ENCODE results near the gene TBC1D2B. TPM values are rescaled to one million over a fixed set of nuclear protein-coding genes. Genes with fewer than 3 reads are reported as not detected.

The TBC1D2B gene
- total and polyA plus RNA-seq, 2 donors (not counting 3 experiments of a cell fraction or from before 2014, with no cell fraction given), result 30.8 to 46.1 TPM

DNA sequence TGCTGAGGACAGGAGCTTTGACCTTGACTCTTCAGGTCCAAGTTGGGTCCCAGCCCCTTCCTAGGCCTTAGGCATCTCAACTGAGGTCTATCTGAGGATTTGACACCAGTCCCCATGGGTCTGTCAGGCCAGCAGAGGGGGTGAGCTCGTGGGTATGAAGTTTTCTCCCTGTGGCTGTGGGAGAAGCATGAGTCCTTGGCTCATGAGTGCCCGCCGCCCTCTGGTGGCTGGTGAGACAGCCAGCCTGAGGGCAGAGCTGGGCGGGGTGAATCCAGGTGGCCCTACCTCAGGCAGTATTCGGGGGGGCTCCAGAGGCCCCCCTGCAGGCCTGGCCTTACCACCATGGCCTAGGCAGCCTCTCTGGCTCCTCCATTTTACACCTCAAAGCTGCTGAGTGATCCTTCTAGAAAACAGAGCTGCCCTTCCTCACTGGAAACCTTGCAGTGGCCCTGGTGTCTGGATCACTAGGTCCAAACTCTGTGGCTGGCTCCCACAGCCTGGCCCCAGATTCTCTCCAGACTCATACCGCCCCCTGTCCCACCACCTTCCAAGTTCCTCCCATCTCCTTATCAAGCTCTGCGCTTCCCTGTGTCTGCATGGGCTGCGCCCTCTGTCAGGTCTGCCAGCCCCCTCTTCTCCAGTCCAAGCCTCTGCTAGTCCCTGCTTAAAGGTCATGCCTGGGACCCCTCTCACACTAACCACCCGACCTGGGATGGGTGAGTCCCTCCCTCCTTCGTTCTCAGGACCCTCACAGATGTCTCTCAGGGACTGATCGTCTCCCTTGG lies 31.0 kb upstream of the TBC1D2B start:
- no TSS peak for BruUV-seq (replicated peaks)
- POLR2A ChIA-PET, result interaction anchor here (1.1 kb wide), 1 partner anchor 103 kb away, joined by 3 read pairs; no protein-coding TSS in a partner anchor
- no peaks in the 10 kb centered on the region for H4K20me1 ChIP-seq (replicated peaks; ENCODE audit: control insufficient read depth, extremely low read depth, insufficient read depth, low read length)
- no peak overlapping the region for H3K4me3 ChIP-seq (replicated peaks in 1 of 3; ENCODE audit: insufficient read depth in 1 of 3, low read depth in 1 of 3, low read length in 3 of 3)
- dilution Hi-C loops (cut with MboI; ENCODE audit: extremely low pct_ligation_motif_present, low sequenced_read_pairs), result no loop called here
- H3K9ac ChIP-seq (replicated peaks; ENCODE audit: extremely low read depth, insufficient read depth, low read length), result no peak overlapping the region
- FAIRE-seq (peak; percentile 89), DNase-seq (ENCODE audit: low read depth, low spot score) (peak; percentile 82)
- H3K9me3 ChIP-seq (replicated peaks; ENCODE audit: control insufficient read depth, insufficient read depth, low read length), result no peaks in the 10 kb centered on the region
- H3K9me1 ChIP-seq (replicated peaks; ENCODE audit: control insufficient read depth, extremely low read depth, insufficient read depth, low read length), result no peaks in the 10 kb centered on the region
- no peak overlapping the region for H3K27ac ChIP-seq (ENCODE audit: insufficient read depth, low read depth, low read length)
- no peak overlapping the region for H2AFZ ChIP-seq (ENCODE audit: low read depth, low read length)
- H3K4me1 ChIP-seq (ENCODE audit: control insufficient read depth, extremely low read depth, insufficient read depth, low read length), result peaks cover 16% of the 10 kb centered on the region
- no peaks in the 10 kb centered on the region for H3K27me3 ChIP-seq (ENCODE audit: control insufficient read depth in 2 of 2, insufficient read depth in 2 of 2, low read length in 2 of 2)
- TF ChIP-seq, protein P1, sequence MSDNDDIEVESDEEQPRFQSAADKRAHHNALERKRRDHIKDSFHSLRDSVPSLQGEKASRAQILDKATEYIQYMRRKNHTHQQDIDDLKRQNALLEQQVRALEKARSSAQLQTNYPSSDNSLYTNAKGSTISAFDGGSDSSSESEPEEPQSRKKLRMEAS (IDR thresholded peaks at IDR 0.05; ENCODE audit: insufficient read depth, insufficient read length), result peak; percentile 28
- TF ChIP-seq FOS (IDR thresholded peaks at IDR 0.05; ENCODE audit: borderline replicate concordance, insufficient read depth, low read length) (no peak), POLR2AphosphoS5 (IDR thresholded peaks at IDR 0.05; ENCODE audit: insufficient read depth, low read depth, low read length) (no peak), EZH2 (IDR thresholded peaks at IDR 0.05; ENCODE audit: borderline replicate concordance, low read depth, low read length, severe bottlenecking) (no peak)
- TF ChIP-seq, protein P2, sequence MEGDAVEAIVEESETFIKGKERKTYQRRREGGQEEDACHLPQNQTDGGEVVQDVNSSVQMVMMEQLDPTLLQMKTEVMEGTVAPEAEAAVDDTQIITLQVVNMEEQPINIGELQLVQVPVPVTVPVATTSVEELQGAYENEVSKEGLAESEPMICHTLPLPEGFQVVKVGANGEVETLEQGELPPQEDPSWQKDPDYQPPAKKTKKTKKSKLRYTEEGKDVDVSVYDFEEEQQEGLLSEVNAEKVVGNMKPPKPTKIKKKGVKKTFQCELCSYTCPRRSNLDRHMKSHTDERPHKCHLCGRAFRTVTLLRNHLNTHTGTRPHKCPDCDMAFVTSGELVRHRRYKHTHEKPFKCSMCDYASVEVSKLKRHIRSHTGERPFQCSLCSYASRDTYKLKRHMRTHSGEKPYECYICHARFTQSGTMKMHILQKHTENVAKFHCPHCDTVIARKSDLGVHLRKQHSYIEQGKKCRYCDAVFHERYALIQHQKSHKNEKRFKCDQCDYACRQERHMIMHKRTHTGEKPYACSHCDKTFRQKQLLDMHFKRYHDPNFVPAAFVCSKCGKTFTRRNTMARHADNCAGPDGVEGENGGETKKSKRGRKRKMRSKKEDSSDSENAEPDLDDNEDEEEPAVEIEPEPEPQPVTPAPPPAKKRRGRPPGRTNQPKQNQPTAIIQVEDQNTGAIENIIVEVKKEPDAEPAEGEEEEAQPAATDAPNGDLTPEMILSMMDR (IDR thresholded peaks at IDR 0.05; ENCODE audit: extremely low read depth in 1 of 2, insufficient read depth in 1 of 2, low read depth in 1 of 2, low read length in 2 of 2), result peak; percentile 94 to 96
- CTCF ChIA-PET, result interaction anchor here (0.6 to 11.2 kb wide), 62 partner anchors 9 to 432 kb away, joined by 3 to 273 read pairs (median 6); partner anchors contain the start of genes ACSBG1, CIB2, IDH3A and PSMA4
- no peaks in the 10 kb centered on the region for H3K79me2 ChIP-seq (ENCODE audit: control insufficient read depth, insufficient read depth, low read length)
- intact Hi-C loops (cut with micrococcal nuclease), result loop anchor here (1.0 to 2.0 kb wide), 6 partner anchors 32 to 198 kb away; partner anchors contain the start of gene TBC1D2B
- H3K4me2 ChIP-seq (ENCODE audit: insufficient read depth, low read length), result no peak overlapping the region
- H3K36me3 ChIP-seq (ENCODE audit: control insufficient read depth in 2 of 2, extremely low read depth in 1 of 2, insufficient read depth in 2 of 2, low read length in 2 of 2), result no peaks in the 10 kb centered on the region

Measured in endothelial cell of umbilical vein (primary cell).